NCI-H1417 treated with DMSO at 0.1 percent for 48 hours (cell line): Measurements from ENCODE around the gene ATP13A2.
"Not testable (repeated sequence)": the region's sequence is repeated elsewhere in the genome, so short reads cannot be mapped to it uniquely, and the experiment has no call there.

Experiments
- DNase-seq: peaks from one replicate; lab custom pipeline; 2025; lab: John Stamatoyannopoulos, UW

The ATP13A2 gene

GRCh38 chr1:16979475-16980327, 32.0 kb downstream of the ATP13A2 start:
- DNase-seq = no peak

- no peak for DNase-seq
Observed at GRCh38 chr1:16978567-16979474, 32.9 kb downstream of the ATP13A2 start.

- DNase-seq = no peak
Observed at GRCh38 chr1:16978139-16978538, 33.6 kb downstream of the ATP13A2 start.

- DNase-seq = no peak
Observed at GRCh38 chr1:16977377-16977776, 34.4 kb downstream of the ATP13A2 start.

- no peak for DNase-seq
Observed at GRCh38 chr1:16976966-16977365, 34.8 kb downstream of the ATP13A2 start.

- no peak for DNase-seq
Observed at GRCh38 chr1:16975838-16976237, 35.9 kb downstream of the ATP13A2 start.

- no peak for DNase-seq
Observed at GRCh38 chr1:16975211-16975610, 36.5 kb downstream of the ATP13A2 start.

GRCh38 chr1:16973215-16973614, 38.5 kb downstream of the ATP13A2 start:
- DNase-seq = no peak

- no peak for DNase-seq
Observed at GRCh38 chr1:16972189-16972895, 39.4 kb downstream of the ATP13A2 start.

- no peak for DNase-seq
Observed at GRCh38 chr1:16971341-16972188, 40.2 kb downstream of the ATP13A2 start.

GRCh38 chr1:16970132-16970910, 41.4 kb downstream of the ATP13A2 start:
- no peak for DNase-seq

- no peak for DNase-seq
Observed at GRCh38 chr1:16969651-16970050, 42.1 kb downstream of the ATP13A2 start.

GRCh38 chr1:16969057-16969611, 42.6 kb downstream of the ATP13A2 start:
- DNase-seq = no peak

GRCh38 chr1:16968372-16968771, 43.4 kb downstream of the ATP13A2 start:
- no peak for DNase-seq

- no peak for DNase-seq
Observed at GRCh38 chr1:16967962-16968361, 43.8 kb downstream of the ATP13A2 start.

- DNase-seq = no peak
Observed at GRCh38 chr1:16967095-16967575, 44.6 kb downstream of the ATP13A2 start.

- no peak for DNase-seq
Observed at GRCh38 chr1:16966282-16966681, 45.4 kb downstream of the ATP13A2 start.

GRCh38 chr1:16965486-16966067, 46.2 kb downstream of the ATP13A2 start:
- DNase-seq = no peak

GRCh38 chr1:16964169-16964568, 47.6 kb downstream of the ATP13A2 start:
- DNase-seq = not testable (repeated sequence)
